Spleen (tissue), 11 donors: ENCODE data around the gene RHOF. TPM values are rescaled to one million over a fixed set of nuclear protein-coding genes. Genes with fewer than 3 reads are reported as not detected.
A peak's percentile ranks its signal among the peaks of the same experiment; 100 is the strongest.

Experiments used
- DNase-seq: peaks from one replicate; pipeline ENCODE4 v3.0.0-alpha.2; 2020
- H3K27ac ChIP-seq, 8 donors: fragments of 200-600 bp; sonication (generic) in 7 of 8; 1 replicate in 4 of 8; 2 replicates in 4 of 8; pipeline versions ENCODE4 v1.5.0 to v1.8.0; 2016 to 2021; ENCODE audit warnings: inconsistent platforms in 4 of 8, mild to moderate bottlenecking in 4 of 8, moderate library complexity in 1 of 8
- H3K27me3 ChIP-seq, 7 donors: fragments of 200-600 bp; sonication (generic) in 6 of 7; replicated peaks in 1 of 7; 1 replicate in 4 of 7; 2 replicates in 3 of 7; pipeline versions ENCODE4 v1.5.0 to v1.8.0; 2016 to 2021; ENCODE audit warnings: inconsistent platforms in 3 of 7, mild to moderate bottlenecking in 1 of 7
- H3K36me3 ChIP-seq, 6 donors: fragments of 200-600 bp; sonication (generic) in 5 of 6; 1 replicate in 4 of 6; 2 replicates in 2 of 6; pipeline versions ENCODE4 v1.5.0 to v1.8.0; 2016 to 2021; ENCODE audit warnings: inconsistent platforms in 2 of 6
- H3K4me1 ChIP-seq, 6 donors: fragments of 200-600 bp; sonication (generic) in 5 of 6; 1 replicate in 3 of 6; 2 replicates in 3 of 6; pipeline versions ENCODE4 v1.5.0 to v1.8.0; 2016 to 2021; ENCODE audit warnings: inconsistent platforms in 3 of 6
- H3K4me3 ChIP-seq, 8 donors: fragments of 200-600 bp; sonication (generic) in 7 of 8; 1 replicate in 4 of 8; 2 replicates in 4 of 8; pipeline versions ENCODE4 v1.5.0 to v1.8.0; 2016 to 2021; ENCODE audit warnings: inconsistent platforms in 4 of 8, mild to moderate bottlenecking in 4 of 8, moderate library complexity in 2 of 8
- H3K9me3 ChIP-seq, 8 donors: fragments of 200-600 bp; sonication (generic) in 7 of 8; 1 replicate in 4 of 8; 2 replicates in 4 of 8; pipeline versions ENCODE4 v1.5.0 to v1.8.0; 2016 to 2021; ENCODE audit warnings: inconsistent platforms in 4 of 8
- CTCF ChIP-seq, 11 experiments: fragments of 200-600 bp in 7 of 11; fragments of 450-650 bp in 4 of 11; sonication (generic) in 4 of 11; IDR thresholded peaks in 8 of 11; conservative IDR thresholded peaks in 3 of 11; 1 replicate in 7 of 11; 2 replicates in 4 of 11; pipeline versions ENCODE4 v1.4.0 to v1.8.0; 2016 to 2021; ENCODE audit warnings: antibody characterized with exemption in 11 of 11, inconsistent platforms in 4 of 11, mild to moderate bottlenecking in 1 of 11
- POLR2A ChIP-seq, 3 donors: fragments of 450-650 bp; IDR thresholded peaks; one replicate each; pipeline ENCODE4 v1.5.1; 2017; ENCODE audit warnings: antibody characterized with exemption in 3 of 3, mild to moderate bottlenecking in 1 of 3
- POLR2AphosphoS5 ChIP-seq, 3 donors: sonication (generic); formaldehyde crosslinking; IDR thresholded peaks; one replicate each; pipeline ENCODE4 v1.5.1; 2017; ENCODE audit warnings: antibody characterized with exemption in 3 of 3
- WGBS, 5 donors: extraction: QIAGEN DNeasy Blood & Tissue Kit in 3 of 5; methylation state at CpG; one replicate each; pipeline versions ENCODE4 v1.1.5 to v1.1.7; 2013 to 2018; 5-methylcytosine and 5-hydroxymethylcytosine counted together
- intact Hi-C: fragments of 100-400 bp; cut with DNase I; formaldehyde crosslinking; loops from one replicate; pipeline ENCODE4 v1.15.0; 2023; ENCODE audit warnings: low total_unique reads
- polyA plus RNA-seq, 3 donors: library from polyadenylated mRNA; stranded (reverse); fragments of 200-250 nt; gene quantifications; one replicate each; pipeline ENCODE4 v1.2.1, GENCODE V29; 2013
- total RNA-seq, 7 donors: library from RNA; depleted of rRNA in 3 of 7; stranded (reverse); fragments of >200 nt in 3 of 7; fragmentation: NEBNext Ultra II Directional in 4 of 7; extraction: Animal tissue kit (Norgen Biotek cat#: 25700) in 4 of 7; gene quantifications; one replicate each; pipeline versions ENCODE4 v1.1.0 to v1.2.1, GENCODE V29; 2016 to 2021
- donor health status: healthy with polysubstance abuse.
- donor health status: DM: no; HTN: no; CAD: no; lungs with moderate emphysema.
- donor health status: DM: no; HTN: no; CAD: no.
- donor health status: Bipolar disorder and iron deficiency.
- donor health status: healthy.
- donor health status: DM: no; HTN: no; CAD: no.
- donor health status: DM: yes; HTN: yes; CAD: no.

RHOF gene
- total and polyA plus RNA-seq, 10 donors, result 18.4 to 71.7 (median 52.6) TPM

GRCh38 chr12:121823101-121823726 lies 29.7 kb upstream of the RHOF start:
- 84 to 90% (median 89%) methylated on average over 20 to 36 of the region's 36 CpGs for WGBS, 5 donors
- TF ChIP-seq POLR2AphosphoS5 (IDR thresholded peaks at IDR 0.05) (peak in 2 of 3 donors; percentile 26 to 46), POLR2A (IDR thresholded peaks at IDR 0.05) (no peak)
- Histone ChIP-seq H3K27ac (no peak overlapping the region), H3K9me3 (no peaks in the 10 kb centered on the region), H3K27me3 (no peaks in the 10 kb centered on the region), H3K4me3 (no peak overlapping the region), H3K36me3 (peaks cover 9 to 100% (median 87%) of the 10 kb centered on the region in 6 donors), H3K4me1 (peaks cover 0 to 6% (median 0%) of the 10 kb centered on the region in 6 donors)
- DNase-seq, result no peak
- intact Hi-C loops, result no loop called here

- no peak overlapping the region for H3K4me3 ChIP-seq
- H3K9me3 ChIP-seq, result no peaks in the 10 kb centered on the region
- H3K27ac ChIP-seq, result no peak overlapping the region
- no peaks in the 10 kb centered on the region for H3K27me3 ChIP-seq
- DNase-seq, result no peak
- TF ChIP-seq CTCF (IDR thresholded peaks at IDR 0.05 in 8 of 11, conservative IDR thresholded peaks at IDR 0.05 in 3 of 11) (no peak), POLR2AphosphoS5 (IDR thresholded peaks at IDR 0.05) (peak in 1 of 3 donors; percentile 59), POLR2A (IDR thresholded peaks at IDR 0.05) (no peak)
- 92 to 95% (median 93%) methylated on average over 19 to 39 of the region's 39 CpGs for WGBS, 5 donors
- peaks cover 15 to 100% (median 87%) of the 10 kb centered on the region in 6 donors for H3K36me3 ChIP-seq
- peaks cover 0 to 6% (median 0%) of the 10 kb centered on the region in 6 donors for H3K4me1 ChIP-seq
- intact Hi-C loops, result no loop called here
Observed at GRCh38 chr12:121822393-121823100, 29.1 kb upstream of the RHOF start.

GRCh38 chr12:121820056-121820455 lies 26.6 kb upstream of the RHOF start:
- H3K36me3 ChIP-seq, result peaks cover 15 to 100% (median 93%) of the 10 kb centered on the region in 6 donors
- no peak for TF ChIP-seq POLR2A (IDR thresholded peaks at IDR 0.05)
- no peak for TF ChIP-seq CTCF (IDR thresholded peaks at IDR 0.05 in 8 of 11, conservative IDR thresholded peaks at IDR 0.05 in 3 of 11)
- no peak for TF ChIP-seq POLR2AphosphoS5 (IDR thresholded peaks at IDR 0.05)

GRCh38 chr12:121819212-121819949 lies 25.9 kb upstream of the RHOF start:
- Histone ChIP-seq H3K27me3 (no peaks in the 10 kb centered on the region), H3K36me3 (peaks cover 15 to 100% (median 98%) of the 10 kb centered on the region in 6 donors), H3K4me3 (no peak overlapping the region), H3K27ac (no peak overlapping the region), H3K4me1 (peaks cover 0 to 22% (median 1%) of the 10 kb centered on the region in 6 donors), H3K9me3 (no peaks in the 10 kb centered on the region)
- WGBS, 5 donors, result 89 to 96% (median 93%) methylated on average over 18 to 22 of the region's 22 CpGs
- peak in 2 of 3 donors; percentile 5 to 55 for TF ChIP-seq POLR2AphosphoS5 (IDR thresholded peaks at IDR 0.05)
- TF ChIP-seq CTCF (IDR thresholded peaks at IDR 0.05 in 8 of 11, conservative IDR thresholded peaks at IDR 0.05 in 3 of 11), result no peak
- no peak for TF ChIP-seq POLR2A (IDR thresholded peaks at IDR 0.05)
- no peak for DNase-seq
- intact Hi-C loops, result no loop called here

More at GRCh38 chr12:121820056-121820455, 26.6 kb upstream of the RHOF start:
- H3K4me3 ChIP-seq, result no peak overlapping the region
- intact Hi-C loops, result no loop called here
- peaks cover 0 to 16% (median 0%) of the 10 kb centered on the region in 6 donors for H3K4me1 ChIP-seq
- no peaks in the 10 kb centered on the region for H3K27me3 ChIP-seq
- no peak overlapping the region for H3K27ac ChIP-seq
- no peak for DNase-seq
- no peaks in the 10 kb centered on the region for H3K9me3 ChIP-seq
- 84 to 96% (median 92%) methylated on average over 6 to 7 of the region's 7 CpGs for WGBS, 5 donors
